GM10248 (cell line): ENCODE data around the gene PEX10.
"Not testable (repeated sequence)": the region's sequence is repeated elsewhere in the genome, so short reads cannot be mapped to it uniquely, and the experiment has no call there.

Experiments used
- CTCF ChIA-PET: fragments of 300-600 bp; sonication (Branson Sonifier 250); formaldehyde crosslinking; extraction: SDS; loops from one replicate; lab custom pipeline; 2021; ENCODE audit warnings: antibody characterized with exemption; lab: Yijun Ruan, JAX
- POLR2A ChIA-PET: fragments of 350-650 bp; sonication (Branson Sonifier 250); formaldehyde crosslinking; extraction: SDS; loops from one replicate; lab custom pipeline; 2020; ENCODE audit warnings: antibody characterized with exemption; lab: Yijun Ruan, JAX
- DNase-seq: peaks from one replicate; pipeline ENCODE4 v3.0.0; 2012; ENCODE audit errors: extremely low spot score
- TF ChIP-seq, protein P1 (sequence below): IDR thresholded peaks from 2 replicates; pipeline ENCODE4 v1.5.1; 2012; ENCODE audit warnings: mild to moderate bottlenecking, low read depth; ENCODE audit errors: extremely low read depth, missing control alignments, control extremely low read depth

PEX10 gene

DNA sequence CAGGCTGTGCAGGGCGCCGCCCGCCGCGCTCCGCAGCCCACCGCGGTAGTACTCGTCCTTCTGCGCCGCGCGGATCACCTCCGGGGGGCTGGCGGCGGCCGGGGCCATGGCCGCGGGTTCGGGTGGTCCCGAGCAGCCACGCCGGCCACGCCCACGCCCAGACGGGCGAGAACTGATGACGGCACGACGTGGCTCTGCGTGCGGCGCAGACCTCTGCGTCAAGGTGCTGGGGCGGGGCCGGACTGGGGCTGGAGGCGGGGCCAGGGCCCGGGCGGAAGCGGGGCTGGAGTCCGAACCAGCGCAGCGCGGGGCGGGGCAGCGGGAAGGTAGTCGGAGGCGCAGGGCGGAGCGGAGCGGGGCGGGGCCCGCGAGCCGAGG, at the start of gene PEX10:
Gene PEX10, minus strand, starts transcription at position 170 of the 378 bp plus-strand sequence. Its CDS starts 62 bp downstream, at position 108.
- DNase-seq, result peak; percentile 99
- TF ChIP-seq, protein P1, sequence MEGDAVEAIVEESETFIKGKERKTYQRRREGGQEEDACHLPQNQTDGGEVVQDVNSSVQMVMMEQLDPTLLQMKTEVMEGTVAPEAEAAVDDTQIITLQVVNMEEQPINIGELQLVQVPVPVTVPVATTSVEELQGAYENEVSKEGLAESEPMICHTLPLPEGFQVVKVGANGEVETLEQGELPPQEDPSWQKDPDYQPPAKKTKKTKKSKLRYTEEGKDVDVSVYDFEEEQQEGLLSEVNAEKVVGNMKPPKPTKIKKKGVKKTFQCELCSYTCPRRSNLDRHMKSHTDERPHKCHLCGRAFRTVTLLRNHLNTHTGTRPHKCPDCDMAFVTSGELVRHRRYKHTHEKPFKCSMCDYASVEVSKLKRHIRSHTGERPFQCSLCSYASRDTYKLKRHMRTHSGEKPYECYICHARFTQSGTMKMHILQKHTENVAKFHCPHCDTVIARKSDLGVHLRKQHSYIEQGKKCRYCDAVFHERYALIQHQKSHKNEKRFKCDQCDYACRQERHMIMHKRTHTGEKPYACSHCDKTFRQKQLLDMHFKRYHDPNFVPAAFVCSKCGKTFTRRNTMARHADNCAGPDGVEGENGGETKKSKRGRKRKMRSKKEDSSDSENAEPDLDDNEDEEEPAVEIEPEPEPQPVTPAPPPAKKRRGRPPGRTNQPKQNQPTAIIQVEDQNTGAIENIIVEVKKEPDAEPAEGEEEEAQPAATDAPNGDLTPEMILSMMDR, result no peak
- POLR2A ChIA-PET, result interaction anchor here (1.0 kb wide), 1 partner anchor 21 kb away, joined by 4 read pairs; the partner anchor contains the start of genes MORN1 and RER1
- CTCF ChIA-PET, result interaction anchor here (1.0 to 1.7 kb wide), 3 partner anchors 19 to 1312 kb away, joined by 3 to 5 read pairs (median 3); no protein-coding TSS in a partner anchor

GRCh38 chr1:2460996-2461751, 48.8 kb upstream of the PEX10 start:
- ChIA-PET CTCF (no interaction called here), POLR2A (no interaction called here)
- TF ChIP-seq, protein P1, result no peak
- DNase-seq, result no peak

- no peak for DNase-seq
- ChIA-PET CTCF (no interaction called here), POLR2A (no interaction called here)
- TF ChIP-seq, protein P1, result no peak
Measured at GRCh38 chr1:2460203-2460602, 47.8 kb upstream of the PEX10 start.

GRCh38 chr1:2459757-2460156, 47.4 kb upstream of the PEX10 start:
- POLR2A ChIA-PET, result no interaction called here
- TF ChIP-seq, protein P1, result no peak
- CTCF ChIA-PET, result no interaction called here
- no peak for DNase-seq

GRCh38 chr1:2459102-2459753, 46.9 kb upstream of the PEX10 start:
- DNase-seq, CTCF ChIA-PET, POLR2A ChIA-PET: not testable (repeated sequence)

GRCh38 chr1:2458687-2459086, 46.3 kb upstream of the PEX10 start:
- TF ChIP-seq, protein P1, result no peak
- ChIA-PET CTCF (no interaction called here), POLR2A (no interaction called here)
- DNase-seq, result no peak

DNA sequence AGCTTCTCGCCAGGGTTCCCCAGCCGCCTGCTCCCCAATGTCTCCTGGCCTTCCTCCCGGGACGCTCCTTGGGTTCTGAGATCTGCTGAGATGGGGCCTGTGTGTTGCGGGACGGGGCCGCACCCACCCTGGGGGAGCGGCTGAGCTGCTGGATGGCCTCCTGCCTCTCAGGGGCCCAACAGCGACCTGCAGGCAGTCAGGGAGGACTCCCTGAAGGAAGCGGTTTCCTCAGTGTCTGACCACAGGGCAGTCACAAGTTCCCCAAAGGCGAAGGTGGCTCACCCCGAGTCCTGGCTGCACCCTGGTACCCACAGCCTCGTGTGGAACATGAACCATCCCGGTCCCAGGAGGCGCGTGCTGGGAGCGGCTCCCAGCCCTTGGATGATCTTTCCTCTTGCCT, 45.1 kb upstream of the PEX10 start:
- ChIA-PET CTCF (interaction anchor here (1.4 kb wide), 1 partner anchor 14 kb away, joined by 3 read pairs; no protein-coding TSS in a partner anchor), POLR2A (no interaction called here)
- TF ChIP-seq, protein P1, result no peak
- no peak for DNase-seq
